ENCODE data around the gene DCBLD1. TPM values are rescaled to one million over a fixed set of nuclear protein-coding genes. Genes with fewer than 3 reads are reported as not detected.

Gene DCBLD1
- total and polyA plus RNA-seq, 2 of the 13 experiments (the other 11 are each of a cell fraction or from before 2014, with no cell fraction given), result 23.2 to 41.5 TPM

- no peak for TF ChIP-seq ZNF407 (CRISPR knock-in tag; IDR thresholded peaks at IDR 0.05; ENCODE audit: not compliant biosample characterization)
- peak; percentile 58; the same call in 1 of the 2 replicates for TF ChIP-seq HOXD1 (CRISPR knock-in tag; IDR thresholded peaks at IDR 0.05)
- no peak for TF ChIP-seq PITX1 (CRISPR knock-in tag; IDR thresholded peaks at IDR 0.05)
- no peak for TF ChIP-seq BRD4 (CRISPR knock-in tag; IDR thresholded peaks at IDR 0.05)
- TF ChIP-seq NFYC (CRISPR knock-in tag; IDR thresholded peaks at IDR 0.05), result no peak
- TF ChIP-seq ZNF446 (CRISPR knock-in tag; IDR thresholded peaks at IDR 0.05), result no peak
- TF ChIP-seq ZNF768 (CRISPR knock-in tag; IDR thresholded peaks at IDR 0.05), result no peak
- TF ChIP-seq TAF15 (IDR thresholded peaks at IDR 0.05; ENCODE audit: low read depth, low read length, poor library complexity, severe bottlenecking), result no peak
- TF ChIP-seq BHLHE40 (IDR thresholded peaks at IDR 0.05; ENCODE audit: low read length), result no peak
- TF ChIP-seq SIN3B (IDR thresholded peaks at IDR 0.05; ENCODE audit: low read length), result no peak
- no peak for TF ChIP-seq CHCHD3 (CRISPR knock-in tag; IDR thresholded peaks at IDR 0.05)
- TF ChIP-seq ASH2L (IDR thresholded peaks at IDR 0.05; ENCODE audit: insufficient read length, low read depth, low read length), result peak; percentile 79
- TF ChIP-seq ZNF576 (CRISPR knock-in tag; IDR thresholded peaks at IDR 0.05), result no peak
- TF ChIP-seq THAP8 (CRISPR knock-in tag; IDR thresholded peaks at IDR 0.05; ENCODE audit: borderline replicate concordance), result no peak
- TF ChIP-seq MAZ (IDR thresholded peaks at IDR 0.05; ENCODE audit: borderline replicate concordance, low read depth, low read length), result no peak
- TF ChIP-seq MAZ (CRISPR knock-in tag; IDR thresholded peaks at IDR 0.05; ENCODE audit: low read depth), result peak; percentile 60; the same call in 1 of the 2 replicates
- TF ChIP-seq ZNF746 (CRISPR knock-in tag; IDR thresholded peaks at IDR 0.05), result no peak
- no peak for TF ChIP-seq PHF20 (CRISPR knock-in tag; IDR thresholded peaks at IDR 0.05)
- TF ChIP-seq ZNF251 (CRISPR knock-in tag; IDR thresholded peaks at IDR 0.05), result no peak
- no peak for TF ChIP-seq ZNF800 (CRISPR knock-in tag; IDR thresholded peaks at IDR 0.05)
- no peak for TF ChIP-seq MTF2 (CRISPR knock-in tag; IDR thresholded peaks at IDR 0.05; ENCODE audit: borderline replicate concordance)
Observed at GRCh38 chr6:117441824-117442264, 40.6 kb upstream of the DCBLD1 start (continued).
